Measurements from ENCODE around the gene BBS9. TPM values are rescaled to one million over a fixed set of nuclear protein-coding genes. Genes with fewer than 3 reads are reported as not detected.

BBS9 gene
- total RNA-seq, 1 donor from 2014 or later: 15.2 TPM

GRCh38 chr7:33350577-33350976 lies 221.2 kb downstream of the BBS9 start:
- no peak for DNase-seq (ENCODE audit: extremely low read depth, low read depth, low spot score)

GRCh38 chr7:33351709-33352108 lies 222.3 kb downstream of the BBS9 start:
- no peak for DNase-seq (ENCODE audit: extremely low read depth, low read depth, low spot score)

GRCh38 chr7:33354201-33354600 lies 224.8 kb downstream of the BBS9 start:
- no peak for DNase-seq (ENCODE audit: extremely low read depth, low read depth, low spot score)

DNA sequence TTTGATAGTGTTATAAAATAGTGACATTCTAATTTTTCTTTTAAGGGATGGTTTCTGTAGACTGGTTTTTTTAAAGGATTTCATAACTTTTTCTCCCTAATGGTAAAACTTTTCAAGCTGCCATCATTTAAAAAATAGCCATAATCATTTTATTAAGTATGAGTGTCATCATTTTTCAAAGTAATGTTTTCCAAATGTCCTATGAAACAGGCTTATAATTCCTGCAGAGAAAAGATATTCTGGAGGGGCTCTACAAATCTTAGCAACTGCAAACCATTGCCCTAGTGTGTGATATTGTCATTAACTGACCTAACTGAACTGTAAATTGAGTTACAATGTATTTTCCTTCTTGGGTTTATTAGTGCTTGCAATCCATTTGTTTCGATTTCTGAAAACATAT lies 226.0 kb downstream of the BBS9 start:
- DNase-seq (ENCODE audit: extremely low read depth, low read depth, low spot score): no peak

DNA sequence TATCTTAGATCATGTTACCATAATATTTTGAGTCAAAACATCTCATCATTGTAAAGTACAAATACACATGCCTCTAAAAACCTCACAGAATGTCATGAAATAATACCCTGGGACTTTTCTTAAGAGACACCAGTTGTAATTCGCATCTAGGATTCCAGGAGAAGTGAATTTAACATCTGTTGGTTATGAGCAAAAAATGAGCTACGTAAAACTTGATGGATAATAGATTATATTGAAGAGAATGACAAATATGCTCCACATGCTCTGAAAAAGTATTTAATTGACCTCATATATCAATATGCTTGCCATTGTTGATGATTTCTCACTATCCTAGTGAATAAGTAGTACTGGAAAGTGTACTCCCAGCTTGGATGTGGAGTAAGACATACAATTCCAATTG lies 227.0 kb downstream of the BBS9 start:
- no peak for DNase-seq (ENCODE audit: extremely low read depth, low read depth, low spot score)

DNA sequence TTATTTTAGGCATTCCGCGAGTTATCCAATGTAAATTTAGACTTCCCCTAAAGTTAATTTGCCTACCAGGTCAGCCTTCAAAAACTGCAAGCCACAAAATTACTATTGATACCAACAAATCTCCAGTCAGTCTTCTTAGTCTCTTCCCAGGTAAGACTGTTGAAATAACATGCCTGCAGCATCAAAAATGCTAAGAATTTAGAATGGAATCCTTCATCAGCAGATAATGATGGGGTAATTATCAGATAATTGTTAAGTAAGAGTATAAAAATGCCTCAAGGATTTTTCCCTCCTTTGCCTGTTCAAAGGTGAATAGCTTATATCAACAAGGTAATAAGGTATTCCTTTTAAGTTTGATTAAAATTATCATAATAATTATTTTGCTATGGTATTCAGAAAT lies 228.5 kb downstream of the BBS9 start:
- no peak for DNase-seq (ENCODE audit: extremely low read depth, low read depth, low spot score)

DNA sequence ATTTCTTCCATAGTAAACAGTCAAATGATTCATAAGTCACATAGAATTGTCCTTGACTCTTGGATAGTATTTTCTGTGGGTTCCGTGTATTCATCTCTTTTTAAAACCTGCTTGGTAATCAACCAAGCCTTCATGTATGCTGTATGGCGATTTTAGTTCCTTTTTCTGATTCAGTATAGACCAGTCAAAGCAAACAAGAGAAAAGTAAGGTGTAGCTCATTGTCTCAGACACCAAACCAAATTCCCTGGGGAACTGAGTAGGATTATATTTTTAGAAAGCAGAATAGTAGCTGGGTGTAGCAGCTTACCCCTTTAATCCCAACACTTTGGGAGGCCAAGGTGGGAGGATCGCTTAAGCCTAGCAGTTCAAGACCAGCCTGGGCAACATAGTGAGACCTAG lies 240.5 kb downstream of the BBS9 start:
- no peak for DNase-seq (ENCODE audit: extremely low read depth, low read depth, low spot score)

- no peak for DNase-seq (ENCODE audit: extremely low read depth, low read depth, low spot score)
Observed at GRCh38 chr7:33373195-33373594, 243.8 kb downstream of the BBS9 start.

DNA sequence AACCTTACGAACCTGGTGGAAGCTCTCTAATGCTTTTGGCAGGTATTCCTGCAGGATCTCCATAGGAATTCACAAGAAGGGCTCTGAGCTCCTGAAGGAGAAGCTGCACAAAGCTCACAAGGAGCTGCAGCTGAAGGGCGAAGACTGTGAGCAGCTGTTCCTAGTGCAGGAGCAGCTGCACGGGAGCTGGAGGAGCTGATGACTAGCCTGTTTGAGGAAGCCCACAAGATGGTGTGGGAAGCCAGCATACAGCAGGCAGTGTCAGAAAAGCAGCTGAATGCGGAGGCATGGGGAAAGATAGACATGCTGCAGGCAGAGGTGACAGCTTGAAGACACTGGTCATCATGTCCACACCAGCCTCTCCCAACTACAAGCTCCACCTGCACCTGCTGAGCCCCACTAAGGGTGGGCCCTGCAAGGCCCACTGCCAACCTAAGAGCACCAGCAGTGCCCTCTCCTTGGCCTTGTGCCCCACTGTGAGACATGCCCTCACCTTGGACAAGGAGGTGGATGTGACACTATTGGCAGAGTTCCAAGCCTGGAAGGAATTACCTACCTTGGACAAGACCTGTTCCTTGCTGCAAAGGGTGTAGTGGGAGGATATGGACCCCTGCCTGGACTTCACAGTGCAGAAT lies 250.6 kb downstream of the BBS9 start:
- no peak for DNase-seq (ENCODE audit: extremely low read depth, low read depth, low spot score)

- DNase-seq (ENCODE audit: extremely low read depth, low read depth, low spot score): no peak
Observed at GRCh38 chr7:33388332-33388731, 259.0 kb downstream of the BBS9 start.

- no peak for DNase-seq (ENCODE audit: extremely low read depth, low read depth, low spot score)
Observed at GRCh38 chr7:33392148-33392547, 262.8 kb downstream of the BBS9 start.

DNA sequence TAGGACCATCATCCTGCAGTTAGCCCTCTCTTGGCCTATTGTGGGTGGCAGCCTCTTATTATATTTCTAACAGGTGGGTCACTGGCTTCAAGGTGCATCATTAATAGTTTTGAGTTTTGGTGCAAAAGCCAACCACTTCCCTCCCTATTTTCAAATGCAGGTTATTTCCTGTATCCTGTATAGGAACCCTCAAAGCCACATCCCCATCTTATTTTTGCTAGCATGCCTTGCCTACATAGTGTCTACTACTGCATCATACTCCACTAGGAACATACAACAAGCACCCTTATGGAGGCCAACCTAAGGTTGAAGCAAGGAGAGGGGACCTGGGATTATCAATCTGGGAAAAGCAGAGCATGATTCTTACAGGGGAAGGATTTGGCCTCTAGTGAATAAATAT lies 264.4 kb downstream of the BBS9 start:
- no peak for DNase-seq (ENCODE audit: extremely low read depth, low read depth, low spot score)

- DNase-seq (ENCODE audit: extremely low read depth, low read depth, low spot score): no peak
Observed at GRCh38 chr7:33395340-33395739, 266.0 kb downstream of the BBS9 start.

DNA sequence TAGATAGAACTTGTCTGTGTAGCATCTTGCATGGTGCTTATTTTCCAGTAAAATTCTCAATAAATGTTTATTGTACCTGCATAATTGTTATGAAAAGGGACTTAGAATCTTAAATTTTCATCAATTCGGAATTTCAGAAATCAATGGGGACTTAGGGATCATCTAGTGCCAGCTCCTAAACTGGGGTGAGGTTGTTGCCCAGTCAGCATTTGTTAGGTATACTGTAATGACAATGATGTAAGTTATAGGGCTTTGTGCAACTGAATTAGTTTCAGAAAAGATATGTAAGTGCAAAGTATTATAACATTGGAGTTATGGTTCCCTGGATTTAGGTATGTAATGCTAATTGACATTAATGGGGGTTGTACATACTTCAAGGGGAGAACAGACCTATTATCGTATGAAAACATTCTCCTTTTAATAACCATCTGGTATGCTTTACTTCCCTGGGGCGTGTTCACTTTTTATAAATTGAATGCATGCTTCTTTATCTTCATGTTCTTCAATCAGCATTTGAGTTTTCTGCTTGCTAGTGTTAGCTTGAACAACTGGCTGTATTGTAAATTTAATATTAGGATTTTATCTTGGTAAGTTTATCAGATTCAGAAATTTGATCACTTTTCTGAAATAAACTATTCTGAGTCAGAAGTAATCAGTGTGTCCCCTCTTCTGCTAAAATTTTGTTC lies 270.3 kb downstream of the BBS9 start:
- DNase-seq (ENCODE audit: extremely low read depth, low read depth, low spot score): no peak

- no peak for DNase-seq (ENCODE audit: extremely low read depth, low read depth, low spot score)
Observed at GRCh38 chr7:33400214-33400538, 270.8 kb downstream of the BBS9 start.

DNA sequence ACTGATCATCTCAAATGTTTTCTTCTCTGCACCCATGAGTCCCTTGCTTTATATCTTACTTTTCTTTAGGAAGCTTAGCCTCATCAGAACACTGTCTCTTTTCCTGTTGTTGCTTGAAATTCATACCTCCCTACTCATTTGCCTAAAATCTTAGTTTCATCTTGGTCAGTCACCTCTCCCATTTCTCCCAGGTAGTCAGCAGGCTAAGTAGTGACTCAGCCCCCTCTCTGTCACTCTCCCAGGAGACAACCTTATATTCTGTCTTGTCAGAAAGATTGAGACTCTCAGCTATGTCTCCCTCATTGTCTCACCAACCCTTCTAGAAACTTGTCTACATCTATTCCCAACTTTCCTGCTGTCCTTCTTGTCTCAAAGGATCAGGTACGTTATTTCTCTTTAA lies 280.9 kb downstream of the BBS9 start:
- no peak for DNase-seq (ENCODE audit: extremely low read depth, low read depth, low spot score)

DNA sequence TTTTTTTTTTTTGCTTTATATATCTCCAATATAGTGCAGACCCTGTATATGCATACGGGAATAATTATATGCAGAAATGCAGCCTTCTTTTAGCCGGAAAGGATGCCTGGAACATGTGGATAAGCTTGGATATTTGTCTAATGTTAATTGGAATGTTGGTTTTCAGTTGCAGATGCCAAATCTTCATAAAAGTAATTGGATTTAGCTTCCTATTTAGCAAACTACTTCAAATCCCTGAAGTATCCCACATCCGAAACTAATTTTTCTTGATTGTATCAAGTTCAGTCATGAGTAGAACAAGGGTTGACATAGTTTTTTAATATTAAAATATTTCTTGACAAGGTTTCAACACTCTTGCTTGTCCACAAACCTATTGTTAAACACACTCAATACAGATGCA lies 281.7 kb downstream of the BBS9 start:
- DNase-seq (ENCODE audit: extremely low read depth, low read depth, low spot score): no peak

GRCh38 chr7:33412331-33412730 lies 283.0 kb downstream of the BBS9 start:
- DNase-seq (ENCODE audit: extremely low read depth, low read depth, low spot score): no peak

DNA sequence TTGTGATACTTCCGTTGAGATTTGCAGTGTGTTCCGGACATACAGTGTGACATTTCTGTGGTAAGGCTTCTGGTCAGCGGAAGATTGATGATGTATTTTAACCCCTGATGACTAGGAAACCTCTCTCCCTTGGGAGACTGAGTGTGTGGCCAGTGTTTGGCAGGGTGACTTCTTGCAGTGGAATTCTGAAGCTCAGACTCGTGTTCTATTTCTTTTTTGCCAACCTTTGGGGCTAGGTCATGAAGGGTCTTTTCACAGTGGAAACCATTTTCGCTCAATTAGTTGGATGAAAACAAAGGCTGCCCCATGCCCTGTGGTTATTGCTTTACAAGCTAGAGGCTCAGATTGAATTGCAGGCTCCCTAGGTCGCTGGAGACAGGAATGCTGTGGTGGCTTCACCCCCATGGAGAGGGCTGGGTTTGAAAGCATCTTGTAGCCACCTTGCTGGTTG lies 288.9 kb downstream of the BBS9 start:
- DNase-seq (ENCODE audit: extremely low read depth, low read depth, low spot score): no peak

GRCh38 chr7:33420311-33420940 lies 291.1 kb downstream of the BBS9 start:
- no peak for DNase-seq (ENCODE audit: extremely low read depth, low read depth, low spot score)

- no peak for DNase-seq (ENCODE audit: extremely low read depth, low read depth, low spot score)
Observed at GRCh38 chr7:33421429-33421828, 292.1 kb downstream of the BBS9 start.

GRCh38 chr7:33422141-33422540 lies 292.8 kb downstream of the BBS9 start:
- no peak for DNase-seq (ENCODE audit: extremely low read depth, low read depth, low spot score)
